K562 (cell line): ENCODE data around the gene CRYGC. TPM values are rescaled to one million over a fixed set of nuclear protein-coding genes. Genes with fewer than 3 reads are reported as not detected.

Source experiments
- ZNF212 ChIP-seq: fragments of 450-650 bp; formaldehyde crosslinking; IDR thresholded peaks from 2 replicates; pipeline ENCODE4 v1.4.0; 2020; ENCODE audit warnings: mild to moderate bottlenecking
- polyA plus RNA-seq, 8 experiments: library from polyadenylated mRNA; depleted of rRNA in 4 of 8; stranded (reverse) in 5 of 8; unstranded in 3 of 8; fragments of >200 nt; fragmentation: Nextera tagmentation in 2 of 8; fragmentation: Illumina TruSeq in 1 of 8; extraction: Ambion mirVana in 2 of 8; extraction: Trizol in 1 of 8; gene quantifications; 2 replicates each; pipeline versions ENCODE4 v1.2.1 to v1.2.3, GENCODE V29; 2011 to 2014; ENCODE audit warnings: inconsistent platforms in 1 of 8, missing spikeins in 1 of 8
- total RNA-seq, 7 experiments: library from RNA; depleted of rRNA in 6 of 7; stranded (reverse); fragments of >200 nt in 6 of 7; fragmentation: Illumina TruSeq in 2 of 7; extraction: Trizol in 2 of 7; gene quantifications; 2 replicates each; pipeline versions ENCODE4 v1.2.1 to v1.2.3, GENCODE V29; 2011 to 2021; ENCODE audit warnings: low replicate concordance in 1 of 7
- TF ChIP-seq, protein P1 (sequence below): fragments of 450-650 bp; formaldehyde crosslinking; IDR thresholded peaks from 2 replicates; pipeline ENCODE4 v1.4.0; 2020; ENCODE audit warnings: mild to moderate bottlenecking, mixed read lengths

Gene CRYGC
- total and polyA plus RNA-seq, 9 of the 15 experiments (the other 6 are each of a cell fraction or from before 2014, with no cell fraction given): not detected

DNA sequence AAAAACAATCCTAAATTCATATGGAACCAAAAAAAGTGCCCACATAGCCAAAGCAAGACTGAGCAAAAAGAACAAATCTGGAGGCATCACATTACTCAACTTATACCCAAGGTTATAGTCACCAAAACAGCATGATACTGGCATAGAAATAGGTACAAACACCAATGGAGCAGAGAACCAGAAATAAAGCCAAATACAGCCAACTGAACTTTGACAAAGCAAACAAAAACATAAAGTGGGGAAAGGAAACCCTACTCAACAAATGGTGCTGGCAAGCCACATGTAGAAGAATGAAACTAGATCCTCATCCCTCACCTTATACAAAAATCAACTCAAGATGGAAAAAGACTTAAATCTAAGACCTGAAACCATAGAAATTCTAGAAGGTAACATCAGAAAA lies 45.8 kb downstream of the CRYGC start (continued):
- TF ChIP-seq, protein P1, sequence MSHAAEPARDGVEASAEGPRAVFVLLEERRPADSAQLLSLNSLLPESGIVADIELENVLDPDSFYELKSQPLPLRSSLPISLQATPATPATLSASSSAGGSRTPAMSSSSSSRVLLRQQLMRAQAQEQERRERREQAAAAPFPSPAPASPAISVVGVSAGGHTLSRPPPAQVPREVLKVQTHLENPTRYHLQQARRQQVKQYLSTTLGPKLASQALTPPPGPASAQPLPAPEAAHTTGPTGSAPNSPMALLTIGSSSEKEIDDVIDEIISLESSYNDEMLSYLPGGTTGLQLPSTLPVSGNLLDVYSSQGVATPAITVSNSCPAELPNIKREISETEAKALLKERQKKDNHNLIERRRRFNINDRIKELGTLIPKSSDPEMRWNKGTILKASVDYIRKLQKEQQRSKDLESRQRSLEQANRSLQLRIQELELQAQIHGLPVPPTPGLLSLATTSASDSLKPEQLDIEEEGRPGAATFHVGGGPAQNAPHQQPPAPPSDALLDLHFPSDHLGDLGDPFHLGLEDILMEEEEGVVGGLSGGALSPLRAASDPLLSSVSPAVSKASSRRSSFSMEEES (CRISPR knock-in tag): no peak
- no peak for TF ChIP-seq ZNF212 (CRISPR knock-in tag)

Other genes with a start within 250 kb of the CRYGC start
- 0.86 and 1.0 TPM in 2 replicates for gene PLEKHM3, start 104.3 kb downstream of the CRYGC start, total RNA-seq (2014; rRNA removed)
- gene PLEKHM3, start 104.3 kb downstream of the CRYGC start, total RNA-seq (2014; rRNA removed; fragmentation: Illumina TruSeq; extraction: Trizol): 1.5 and 1.6 TPM in 2 replicates
- gene PLEKHM3, start 104.3 kb downstream of the CRYGC start, total RNA-seq (2015; rRNA removed; fragmentation: Illumina TruSeq; extraction: Trizol): 1.2 and 1.4 TPM in 2 replicates
- gene PLEKHM3, start 104.3 kb downstream of the CRYGC start, total RNA-seq (2021): 1.0 and 1.3 TPM in 2 replicates
- 0.97 and 1.2 TPM in 2 replicates for gene PLEKHM3, start 104.3 kb downstream of the CRYGC start, polyA plus RNA-seq (2011; rRNA removed)
- 1.0 and 1.1 TPM in 2 replicates for gene PLEKHM3, start 104.3 kb downstream of the CRYGC start, polyA plus RNA-seq (2014; fragmentation: Illumina TruSeq; extraction: Trizol)
- under 1 TPM; 0.24 to 0.36 TPM for gene PLEKHM3, start 104.3 kb downstream of the CRYGC start, polyA plus RNA-seq (2014; fragmentation: Nextera tagmentation; extraction: Ambion mirVana)
- 0.54 and 1.1 TPM in 2 replicates for gene PLEKHM3, start 104.3 kb downstream of the CRYGC start, polyA plus RNA-seq (2014; rRNA removed)
- not detected in 2 replicates for gene CRYGD, start 5.3 kb downstream of the CRYGC start, total RNA-seq (2014; rRNA removed)
- gene CRYGD, start 5.3 kb downstream of the CRYGC start, total RNA-seq (2014; rRNA removed; fragmentation: Illumina TruSeq; extraction: Trizol): not detected in 2 replicates
- gene CRYGD, start 5.3 kb downstream of the CRYGC start, total RNA-seq (2015; rRNA removed; fragmentation: Illumina TruSeq; extraction: Trizol): not detected in 2 replicates
- not detected in 2 replicates for gene CRYGD, start 5.3 kb downstream of the CRYGC start, total RNA-seq (2021)
- gene CRYGD, start 5.3 kb downstream of the CRYGC start, polyA plus RNA-seq (2011; rRNA removed): not detected in 2 replicates
- gene CRYGD, start 5.3 kb downstream of the CRYGC start, polyA plus RNA-seq (2014; fragmentation: Illumina TruSeq; extraction: Trizol): not detected in 2 replicates
- not detected for gene CRYGD, start 5.3 kb downstream of the CRYGC start, polyA plus RNA-seq (2014; fragmentation: Nextera tagmentation; extraction: Ambion mirVana)
- gene CRYGD, start 5.3 kb downstream of the CRYGC start, polyA plus RNA-seq (2014; rRNA removed): not detected in 2 replicates
- not detected in 2 replicates for gene CRYGB, start 16.3 kb upstream of the CRYGC start, total RNA-seq (2014; rRNA removed)
- not detected in 2 replicates for gene CRYGB, start 16.3 kb upstream of the CRYGC start, total RNA-seq (2014; rRNA removed; fragmentation: Illumina TruSeq; extraction: Trizol)
- gene CRYGB, start 16.3 kb upstream of the CRYGC start, total RNA-seq (2015; rRNA removed; fragmentation: Illumina TruSeq; extraction: Trizol): not detected in 2 replicates
- gene CRYGB, start 16.3 kb upstream of the CRYGC start, total RNA-seq (2021): not detected in 2 replicates
- gene CRYGB, start 16.3 kb upstream of the CRYGC start, polyA plus RNA-seq (2011; rRNA removed): not detected in 2 replicates
- not detected in 2 replicates for gene CRYGB, start 16.3 kb upstream of the CRYGC start, polyA plus RNA-seq (2014; fragmentation: Illumina TruSeq; extraction: Trizol)
- not detected for gene CRYGB, start 16.3 kb upstream of the CRYGC start, polyA plus RNA-seq (2014; fragmentation: Nextera tagmentation; extraction: Ambion mirVana)
- gene CRYGB, start 16.3 kb upstream of the CRYGC start, polyA plus RNA-seq (2014; rRNA removed): not detected in 2 replicates
- gene CRYGA, start 33.8 kb upstream of the CRYGC start, total RNA-seq (2014; rRNA removed): not detected in 2 replicates
- not detected in 2 replicates for gene CRYGA, start 33.8 kb upstream of the CRYGC start, total RNA-seq (2014; rRNA removed; fragmentation: Illumina TruSeq; extraction: Trizol)
- not detected in 2 replicates for gene CRYGA, start 33.8 kb upstream of the CRYGC start, total RNA-seq (2015; rRNA removed; fragmentation: Illumina TruSeq; extraction: Trizol)
- gene CRYGA, start 33.8 kb upstream of the CRYGC start, total RNA-seq (2021): not detected in 2 replicates
- not detected in 2 replicates for gene CRYGA, start 33.8 kb upstream of the CRYGC start, polyA plus RNA-seq (2011; rRNA removed)
- not detected in 2 replicates for gene CRYGA, start 33.8 kb upstream of the CRYGC start, polyA plus RNA-seq (2014; fragmentation: Illumina TruSeq; extraction: Trizol)
- gene CRYGA, start 33.8 kb upstream of the CRYGC start, polyA plus RNA-seq (2014; fragmentation: Nextera tagmentation; extraction: Ambion mirVana): not detected
- gene CRYGA, start 33.8 kb upstream of the CRYGC start, polyA plus RNA-seq (2014; rRNA removed): not detected in 2 replicates
- not detected in 2 replicates for gene C2orf80, start 60.2 kb upstream of the CRYGC start, total RNA-seq (2014; rRNA removed)
- not detected in 2 replicates for gene C2orf80, start 60.2 kb upstream of the CRYGC start, total RNA-seq (2014; rRNA removed; fragmentation: Illumina TruSeq; extraction: Trizol)
- not detected in 2 replicates for gene C2orf80, start 60.2 kb upstream of the CRYGC start, total RNA-seq (2015; rRNA removed; fragmentation: Illumina TruSeq; extraction: Trizol)
- not detected in 2 replicates for gene C2orf80, start 60.2 kb upstream of the CRYGC start, total RNA-seq (2021)
- gene C2orf80, start 60.2 kb upstream of the CRYGC start, polyA plus RNA-seq (2011; rRNA removed): not detected in 2 replicates
- not detected in 2 replicates for gene C2orf80, start 60.2 kb upstream of the CRYGC start, polyA plus RNA-seq (2014; fragmentation: Illumina TruSeq; extraction: Trizol)
- not detected for gene C2orf80, start 60.2 kb upstream of the CRYGC start, polyA plus RNA-seq (2014; fragmentation: Nextera tagmentation; extraction: Ambion mirVana)
- gene C2orf80, start 60.2 kb upstream of the CRYGC start, polyA plus RNA-seq (2014; rRNA removed): not detected in 2 replicates
- gene IDH1, start 125.2 kb upstream of the CRYGC start, total RNA-seq (2014; rRNA removed): 61.9 and 65.9 TPM in 2 replicates
- gene IDH1, start 125.2 kb upstream of the CRYGC start, total RNA-seq (2014; rRNA removed; fragmentation: Illumina TruSeq; extraction: Trizol): 108 and 114 TPM in 2 replicates
- gene IDH1, start 125.2 kb upstream of the CRYGC start, total RNA-seq (2015; rRNA removed; fragmentation: Illumina TruSeq; extraction: Trizol): 94.4 and 101 TPM in 2 replicates
- 75.1 and 80.8 TPM in 2 replicates for gene IDH1, start 125.2 kb upstream of the CRYGC start, total RNA-seq (2021)
- gene IDH1, start 125.2 kb upstream of the CRYGC start, polyA plus RNA-seq (2011; rRNA removed): 86.7 and 96.4 TPM in 2 replicates
- gene IDH1, start 125.2 kb upstream of the CRYGC start, polyA plus RNA-seq (2014; fragmentation: Illumina TruSeq; extraction: Trizol): 93.5 and 108 TPM in 2 replicates
- 100 to 1,000 TPM; 135 to 194 TPM for gene IDH1, start 125.2 kb upstream of the CRYGC start, polyA plus RNA-seq (2014; fragmentation: Nextera tagmentation; extraction: Ambion mirVana)
- gene IDH1, start 125.2 kb upstream of the CRYGC start, polyA plus RNA-seq (2014; rRNA removed): 92.6 and 103 TPM in 2 replicates
- 14.4 and 14.9 TPM in 2 replicates for gene PIKFYVE, start 136.4 kb upstream of the CRYGC start, total RNA-seq (2014; rRNA removed)
- 22.7 and 24.8 TPM in 2 replicates for gene PIKFYVE, start 136.4 kb upstream of the CRYGC start, total RNA-seq (2014; rRNA removed; fragmentation: Illumina TruSeq; extraction: Trizol)
- 18.9 and 19.1 TPM in 2 replicates for gene PIKFYVE, start 136.4 kb upstream of the CRYGC start, total RNA-seq (2015; rRNA removed; fragmentation: Illumina TruSeq; extraction: Trizol)
- 17.1 and 19.0 TPM in 2 replicates for gene PIKFYVE, start 136.4 kb upstream of the CRYGC start, total RNA-seq (2021)
- gene PIKFYVE, start 136.4 kb upstream of the CRYGC start, polyA plus RNA-seq (2011; rRNA removed): 18.4 and 25.6 TPM in 2 replicates
- gene PIKFYVE, start 136.4 kb upstream of the CRYGC start, polyA plus RNA-seq (2014; fragmentation: Illumina TruSeq; extraction: Trizol): 14.5 and 16.7 TPM in 2 replicates
- 1 to 10 TPM; 3.6 to 3.7 TPM for gene PIKFYVE, start 136.4 kb upstream of the CRYGC start, polyA plus RNA-seq (2014; fragmentation: Nextera tagmentation; extraction: Ambion mirVana)
- 11.5 and 11.8 TPM in 2 replicates for gene PIKFYVE, start 136.4 kb upstream of the CRYGC start, polyA plus RNA-seq (2014; rRNA removed)